Measurements from ENCODE around the gene GNG12. TPM values are rescaled to one million over a fixed set of nuclear protein-coding genes. Genes with fewer than 3 reads are reported as not detected.

Gene GNG12
- total RNA-seq, 1 experiment from 2014 or later = 66.1 TPM

- Histone ChIP-seq H3K9me3 (ENCODE audit: low read length) (no peaks in the 10 kb centered on the region), H3K4me2 (ENCODE audit: low read length) (peak overlapping the region; percentile 96; the same call in 1 of the 2 replicates), H3K27me3 (ENCODE audit: low read length) (no peaks in the 10 kb centered on the region), H4K20me1 (ENCODE audit: low read length) (peaks cover 31% of the 10 kb centered on the region), H2AFZ (ENCODE audit: low read length) (no peak overlapping the region), H3K9ac (ENCODE audit: low read length) (no peak overlapping the region), H3K9me2 (replicated peaks; ENCODE audit: low read length) (no peaks in the 10 kb centered on the region), H3K79me2 (ENCODE audit: low read length) (peaks cover 35% of the 10 kb centered on the region), H3K36me3 (ENCODE audit: low read depth, low read length) (peaks cover 33% of the 10 kb centered on the region), H3K27ac (ENCODE audit: low read length) (0 out of 2 replicates have a peak overlapping the region, but pooled peaks have one; percentile 2), H3K4me1 (ENCODE audit: insufficient read depth, low read length) (peaks cover 20% of the 10 kb centered on the region), H3K4me3 (ENCODE audit: low read length) (no peak overlapping the region), H3F3A (ENCODE audit: low read length, unreplicated experiment) (peaks cover 18% of the 10 kb centered on the region)
- no TSS peak for BruUV-seq (replicated peaks)
- ATAC-seq (no peak), DNase-seq (no peak)
- TF ChIP-seq EZH2phosphoT487 (IDR thresholded peaks at IDR 0.05; ENCODE audit: borderline replicate concordance, low read length) (no peak), EZH2 (IDR thresholded peaks at IDR 0.05; ENCODE audit: low read length, unreplicated experiment) (no peak), CTCF (conservative IDR thresholded peaks at IDR 0.05; ENCODE audit: low read depth, low read length) (no peak)
- intact Hi-C loops (cut with micrococcal nuclease) = loop anchor here (10.0 kb wide), 1 partner anchor 695 kb away; no protein-coding TSS in a partner anchor
- ChIA-PET CTCF (no interaction called here), POLR2A (ENCODE audit: unreplicated experiment) (no interaction called here)
Observed at GRCh38 chr1:67689267-67690017, 143.8 kb downstream of the GNG12 start.

GRCh38 chr1:67688526-67689219 is 144.6 kb downstream of the GNG12 start:
- no peaks in the 10 kb centered on the region for H3K9me2 ChIP-seq (replicated peaks; ENCODE audit: low read length)
- DNase-seq = peak; percentile 54
- H3K9ac ChIP-seq (ENCODE audit: low read length) = 0 out of 2 replicates have a peak overlapping the region, but pooled peaks have one; percentile 2
- peaks cover 31% of the 10 kb centered on the region for H4K20me1 ChIP-seq (ENCODE audit: low read length)
- H3K4me3 ChIP-seq (ENCODE audit: low read length) = peak overlapping the region; percentile 87
- peaks cover 33% of the 10 kb centered on the region for H3K36me3 ChIP-seq (ENCODE audit: low read depth, low read length)
- no peaks in the 10 kb centered on the region for H3K9me3 ChIP-seq (ENCODE audit: low read length)
- H3K79me2 ChIP-seq (ENCODE audit: low read length) = peaks cover 35% of the 10 kb centered on the region
- H2AFZ ChIP-seq (ENCODE audit: low read length) = no peak overlapping the region
- no TSS peak for BruUV-seq (replicated peaks)
- intact Hi-C loops (cut with micrococcal nuclease) = loop anchor here (10.0 kb wide), 1 partner anchor 696 kb away; no protein-coding TSS in a partner anchor
- peaks cover 20% of the 10 kb centered on the region for H3F3A ChIP-seq (ENCODE audit: low read length, unreplicated experiment)
- ATAC-seq = no peak
- POLR2A ChIA-PET (ENCODE audit: unreplicated experiment) = no interaction called here
- peak overlapping the region; percentile 23; the same call in 1 of the 2 replicates for H3K27ac ChIP-seq (ENCODE audit: low read length)
- H3K27me3 ChIP-seq (ENCODE audit: low read length) = no peaks in the 10 kb centered on the region
- peaks cover 28% of the 10 kb centered on the region for H3K4me1 ChIP-seq (ENCODE audit: insufficient read depth, low read length)
- CTCF ChIA-PET = no interaction called here
- H3K4me2 ChIP-seq (ENCODE audit: low read length) = peak overlapping the region; percentile 96
- no peak for TF ChIP-seq EZH2 (IDR thresholded peaks at IDR 0.05; ENCODE audit: low read length, unreplicated experiment)

- ATAC-seq (no peak), DNase-seq (peak; percentile 79)
- H3K79me2 ChIP-seq (ENCODE audit: low read length) = peaks cover 35% of the 10 kb centered on the region
- H3K9me2 ChIP-seq (replicated peaks; ENCODE audit: low read length) = no peaks in the 10 kb centered on the region
- intact Hi-C loops (cut with micrococcal nuclease) = loop anchor here (2.0 to 10.0 kb wide), 2 partner anchors 21 to 697 kb away; no protein-coding TSS in a partner anchor
- BruUV-seq (replicated peaks) = no TSS peak
- TF ChIP-seq EZH2 (IDR thresholded peaks at IDR 0.05; ENCODE audit: low read length, unreplicated experiment) = no peak
- TF ChIP-seq EZH2phosphoT487 (IDR thresholded peaks at IDR 0.05; ENCODE audit: borderline replicate concordance, low read length) = no peak
- no peak for TF ChIP-seq CTCF (conservative IDR thresholded peaks at IDR 0.05; ENCODE audit: low read depth, low read length)
- peak overlapping the region; percentile 93 for H3K27ac ChIP-seq (ENCODE audit: low read length)
- H2AFZ ChIP-seq (ENCODE audit: low read length) = no peak overlapping the region
- peaks cover 38% of the 10 kb centered on the region for H3K4me1 ChIP-seq (ENCODE audit: insufficient read depth, low read length)
- ChIA-PET POLR2A (ENCODE audit: unreplicated experiment) (no interaction called here), CTCF (no interaction called here)
- H3K4me2 ChIP-seq (ENCODE audit: low read length) = peak overlapping the region; percentile 96
- peak overlapping the region; percentile 87 for H3K4me3 ChIP-seq (ENCODE audit: low read length)
- peaks cover 33% of the 10 kb centered on the region for H3K36me3 ChIP-seq (ENCODE audit: low read depth, low read length)
- no peaks in the 10 kb centered on the region for H3K9me3 ChIP-seq (ENCODE audit: low read length)
- H3F3A ChIP-seq (ENCODE audit: low read length, unreplicated experiment) = peaks cover 30% of the 10 kb centered on the region
- peaks cover 31% of the 10 kb centered on the region for H4K20me1 ChIP-seq (ENCODE audit: low read length)
- H3K9ac ChIP-seq (ENCODE audit: low read length) = peak overlapping the region; percentile 65
- no peaks in the 10 kb centered on the region for H3K27me3 ChIP-seq (ENCODE audit: low read length)
Observed at GRCh38 chr1:67687649-67688048, 145.6 kb downstream of the GNG12 start.
